CD4-positive, alpha-beta T cell treated with Interleukin-21 for 1 hour (primary cell): ENCODE results near the gene THSD7B.

ENCODE experiments used
- DNase-seq: peaks from one replicate; pipeline ENCODE4 v3.0.0-alpha.2; 2020

The THSD7B gene

GRCh38 chr2:136828162-136828561, 62.8 kb downstream of the THSD7B start:
- no peak for DNase-seq

- no peak for DNase-seq
Measured at GRCh38 chr2:136828774-136829173, 63.4 kb downstream of the THSD7B start.

- no peak for DNase-seq
Measured at GRCh38 chr2:136844546-136844945, 79.2 kb downstream of the THSD7B start.

GRCh38 chr2:136858656-136859055, 93.3 kb downstream of the THSD7B start:
- DNase-seq: no peak

GRCh38 chr2:136860443-136860958, 95.2 kb downstream of the THSD7B start:
- no peak for DNase-seq

- DNase-seq: no peak
Measured at GRCh38 chr2:136863468-136863867, 98.1 kb downstream of the THSD7B start.

GRCh38 chr2:136863874-136864273, 98.5 kb downstream of the THSD7B start:
- DNase-seq: no peak

DNA sequence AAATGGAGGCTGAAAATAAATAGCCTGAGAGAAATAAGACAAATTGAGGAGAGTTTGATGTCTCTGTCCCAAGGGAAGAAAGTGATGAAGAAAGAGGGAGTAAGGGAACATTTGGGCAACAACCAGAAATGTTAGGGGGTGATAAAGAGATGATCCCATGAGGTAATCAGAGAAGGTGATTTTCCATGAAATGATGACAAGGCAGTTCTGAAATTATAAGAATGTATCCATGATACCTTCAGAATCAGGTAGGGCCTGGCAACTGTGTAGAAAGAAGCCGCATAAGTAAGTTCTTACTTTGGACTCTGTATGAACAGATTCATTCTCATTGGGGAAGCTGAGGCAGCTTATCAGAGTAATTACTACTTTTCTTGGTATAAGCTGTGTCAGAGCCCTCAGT, 106.1 kb downstream of the THSD7B start:
- DNase-seq: no peak

DNA sequence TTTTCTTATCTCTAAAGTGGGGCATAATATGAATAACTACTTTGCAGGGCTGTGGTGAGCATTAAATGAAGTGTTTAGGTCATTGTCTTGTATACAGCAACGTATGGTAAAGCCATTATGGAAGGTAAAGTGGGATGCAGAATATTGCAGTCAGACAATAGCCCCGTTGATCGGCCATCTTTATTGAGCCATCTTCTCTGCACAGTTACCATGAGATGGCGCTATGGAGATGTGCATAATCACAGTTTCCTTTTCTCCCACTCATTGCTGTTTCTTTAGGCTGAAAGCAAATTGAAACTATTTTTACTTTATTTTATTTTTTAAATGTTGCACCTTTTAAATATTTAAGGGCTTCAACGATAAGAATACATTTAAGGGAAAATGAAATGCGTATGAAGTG, 108.9 kb downstream of the THSD7B start:
- DNase-seq: no peak

DNA sequence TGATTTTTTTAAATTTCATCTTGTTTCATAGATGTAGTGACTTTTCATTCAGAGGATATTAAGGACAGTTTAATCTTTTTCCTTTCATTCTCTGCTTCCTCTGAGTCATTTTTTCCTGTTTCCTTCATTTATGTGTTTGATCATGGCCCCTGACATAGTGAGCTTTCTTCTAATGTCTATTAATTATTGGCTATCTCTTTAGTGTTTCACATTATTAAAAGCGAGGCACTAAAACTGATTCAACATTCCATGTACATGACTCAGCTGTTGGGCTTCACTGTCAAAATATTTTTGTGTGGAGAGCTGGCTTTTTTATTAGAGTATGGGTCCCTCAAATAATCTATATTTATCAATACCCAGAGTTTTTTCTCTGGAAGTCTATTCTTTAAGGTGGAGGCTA, 125.8 kb downstream of the THSD7B start:
- DNase-seq: no peak

DNA sequence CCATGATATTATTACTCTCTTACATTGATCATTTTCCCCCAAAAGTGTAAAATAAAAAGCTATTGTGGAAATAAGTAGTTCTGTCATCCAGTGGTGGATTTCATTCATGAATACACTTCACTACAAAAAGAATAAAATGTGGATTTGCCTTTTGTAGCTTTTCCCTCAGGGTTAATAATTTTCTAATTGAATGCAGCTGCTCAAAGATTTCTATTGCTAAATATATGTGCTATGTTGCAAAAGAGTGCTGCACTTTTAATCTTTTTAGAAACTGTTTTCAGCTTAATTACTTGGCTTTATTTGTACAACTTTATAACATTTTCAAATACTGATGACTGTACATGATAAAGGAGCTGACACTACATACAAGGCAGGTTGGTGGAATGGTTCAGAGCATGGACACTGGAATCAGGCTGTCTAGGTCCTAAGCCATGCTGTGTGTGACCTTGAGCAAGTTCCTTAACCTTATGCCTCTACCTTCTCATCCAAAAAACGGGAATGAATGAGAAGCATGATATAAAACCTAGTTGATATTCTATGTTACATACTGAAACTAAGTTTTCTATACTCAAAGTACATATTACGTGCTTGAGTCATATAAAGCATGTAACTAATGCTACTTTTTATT, 128.8 kb downstream of the THSD7B start:
- no peak for DNase-seq

- DNase-seq: no peak
Measured at GRCh38 chr2:136901732-136902131, 136.4 kb downstream of the THSD7B start.

GRCh38 chr2:136905779-136906178, 140.4 kb downstream of the THSD7B start:
- no peak for DNase-seq

DNA sequence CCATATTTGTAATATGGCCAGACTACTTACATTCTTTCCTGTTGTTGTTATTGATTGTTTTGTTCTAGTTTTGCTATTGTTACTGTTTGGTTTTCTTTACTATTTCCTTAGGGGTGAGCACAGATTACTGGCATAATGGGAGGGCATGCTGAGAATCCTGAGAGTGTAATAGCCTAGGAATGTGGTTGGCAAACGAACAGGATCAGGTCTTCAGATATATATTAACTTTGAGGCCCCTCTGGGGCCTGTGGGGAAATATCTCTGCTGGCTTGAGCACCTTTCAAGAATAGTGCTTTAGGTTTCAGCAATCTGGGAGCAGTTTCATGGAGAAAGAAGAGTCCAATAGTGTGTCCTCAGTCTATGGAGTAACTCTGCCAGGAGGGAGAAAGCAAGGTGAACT, 144.4 kb downstream of the THSD7B start:
- no peak for DNase-seq

DNA sequence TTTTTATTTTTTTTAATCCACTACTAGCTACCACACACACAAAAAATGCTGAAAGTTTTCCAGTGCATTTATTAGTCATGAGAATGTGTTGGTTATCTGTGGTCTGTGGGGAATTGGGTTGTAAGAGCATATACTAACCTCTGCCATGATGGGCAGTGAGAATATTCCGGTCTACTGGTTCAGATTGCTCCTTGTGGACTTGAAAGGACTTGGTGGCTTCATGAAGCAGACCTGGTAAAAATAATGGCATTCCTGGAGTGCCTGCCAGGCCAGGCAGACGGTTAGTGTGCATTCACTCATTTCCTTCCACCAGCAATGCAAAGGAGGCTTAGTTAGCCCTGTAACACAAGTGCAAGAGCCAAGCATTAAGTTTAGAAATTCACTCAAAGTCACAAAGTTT, 150.8 kb downstream of the THSD7B start:
- DNase-seq: no peak

DNA sequence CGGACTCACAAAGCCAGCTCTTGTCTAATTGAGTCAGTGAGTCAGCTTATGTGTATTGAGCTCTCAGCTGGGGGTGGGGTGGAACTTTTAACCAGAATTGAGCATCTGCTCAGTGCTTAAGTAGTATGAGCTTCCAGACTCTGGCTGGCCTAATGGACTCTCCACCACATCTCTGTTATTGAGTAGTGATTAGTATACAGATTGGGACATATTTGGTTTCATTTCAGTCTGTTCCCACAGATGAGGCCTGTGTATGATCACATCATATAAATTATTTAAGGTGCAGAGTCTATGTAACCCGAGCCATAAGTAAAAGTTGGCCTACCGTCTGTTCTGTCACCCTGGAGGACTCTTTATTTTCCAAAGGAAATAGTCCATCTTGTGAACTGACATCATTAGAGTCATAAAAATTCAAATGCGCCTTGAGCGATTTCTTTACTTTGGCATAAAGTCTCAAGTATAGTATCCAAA, 152.1 kb downstream of the THSD7B start:
- DNase-seq: no peak

DNA sequence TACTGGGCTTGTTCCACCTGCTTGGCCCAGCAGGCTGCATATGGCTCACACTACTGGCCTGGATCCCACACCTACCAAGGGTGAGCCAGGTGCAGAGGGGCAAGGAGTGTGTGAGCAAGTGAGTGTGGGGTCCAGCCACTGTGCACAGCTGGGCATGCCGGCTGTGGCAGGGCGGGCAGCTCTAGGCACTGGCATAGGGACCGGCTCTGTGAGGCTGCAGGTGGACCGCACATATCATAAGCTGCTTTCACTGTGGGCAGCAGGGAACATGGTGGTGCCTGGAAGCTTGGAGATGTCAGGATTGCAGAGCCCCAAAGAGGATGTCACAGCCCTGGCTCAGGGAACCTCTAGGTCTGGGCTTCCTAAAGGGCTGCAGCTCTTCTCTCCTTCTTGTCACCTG, 154.3 kb downstream of the THSD7B start:
- no peak for DNase-seq

- no peak for DNase-seq
Measured at GRCh38 chr2:136920652-136921333, 155.4 kb downstream of the THSD7B start.

- no peak for DNase-seq
Measured at GRCh38 chr2:136927156-136927555, 161.8 kb downstream of the THSD7B start.

- no peak for DNase-seq
Measured at GRCh38 chr2:136929531-136929930, 164.2 kb downstream of the THSD7B start.

- no peak for DNase-seq
Measured at GRCh38 chr2:136932700-136933099, 167.4 kb downstream of the THSD7B start.

DNA sequence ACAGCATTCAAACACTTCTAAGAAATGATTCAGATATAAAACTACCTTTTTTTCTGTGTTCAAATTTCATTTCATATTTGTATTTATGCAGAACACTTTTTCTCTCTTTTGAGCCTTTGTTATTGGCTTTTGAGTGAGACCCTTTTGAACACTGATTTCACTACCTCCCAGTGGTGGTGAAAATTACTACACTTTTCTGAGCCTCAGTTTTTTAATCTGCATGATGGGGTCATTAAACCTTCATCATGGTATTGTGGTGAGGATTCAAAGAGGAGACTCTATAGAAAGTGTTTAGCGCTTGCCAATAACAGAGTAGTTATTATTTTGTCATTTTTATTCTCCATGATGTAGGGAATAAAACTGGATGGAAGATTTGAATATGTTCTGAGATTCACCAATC, 169.8 kb downstream of the THSD7B start:
- no peak for DNase-seq

DNA sequence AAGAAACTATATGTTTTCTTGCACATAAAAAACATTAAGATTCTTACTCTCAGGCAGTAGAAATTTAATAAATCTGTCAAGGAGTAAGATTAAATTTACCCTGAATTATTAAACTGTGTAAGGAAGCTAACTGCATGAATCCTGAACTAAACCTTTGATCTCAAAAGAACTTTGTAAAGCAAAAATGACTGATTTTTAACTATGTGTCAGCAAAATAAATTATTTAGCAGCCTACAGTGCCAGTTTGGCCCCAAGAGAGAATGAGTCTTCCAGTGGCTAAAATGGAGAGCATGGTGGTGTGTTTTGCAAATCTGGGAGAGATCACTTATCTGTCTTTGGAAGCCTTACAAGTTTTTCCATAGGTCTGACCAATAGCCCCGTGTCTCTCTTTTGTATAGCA, 190.7 kb downstream of the THSD7B start:
- no peak for DNase-seq

GRCh38 chr2:136957044-136957443, 191.7 kb downstream of the THSD7B start:
- DNase-seq: no peak
